K562 (cell line): ENCODE results near the gene RNU11. TPM values are rescaled to one million over a fixed set of nuclear protein-coding genes. Genes with fewer than 3 reads are reported as not detected.
A peak's percentile ranks its signal among the peaks of the same experiment; 100 is the strongest.

Experiments used
- CHCHD3 ChIP-seq: fragments of 250-450 bp; sonication (Bioruptor Pico); IDR thresholded peaks from 2 replicates; pipeline ENCODE4 v2.1.2; 2022; ENCODE audit warnings: mild to moderate bottlenecking
- FIP1L1 ChIP-seq: fragments of 200-400 bp; formaldehyde crosslinking; IDR thresholded peaks from 2 replicates; pipeline ENCODE4 v1.6.1; 2018; ENCODE audit warnings: mild to moderate bottlenecking, low read depth, low read length; ENCODE audit not compliant: poor library complexity, severe bottlenecking
- NCOA1 ChIP-seq: fragments of 450-650 bp; IDR thresholded peaks from 2 replicates; pipeline ENCODE4 v1.6.1; 2016; ENCODE audit warnings: low read depth
- POLR3G ChIP-seq: IDR thresholded peaks from 2 replicates; pipeline ENCODE4 v1.6.1; 2011; ENCODE audit not compliant: insufficient read length, insufficient replicate concordance; ENCODE audit errors: extremely low read depth
- RAD51 ChIP-seq: fragments of 450-650 bp; IDR thresholded peaks from 2 replicates; pipeline ENCODE4 v1.7.1; 2016; ENCODE audit warnings: low read depth, mild to moderate bottlenecking, borderline replicate concordance
- RFX5 ChIP-seq: IDR thresholded peaks from 2 replicates; pipeline ENCODE4 v1.6.1; 2011; ENCODE audit warnings: low read depth, mild to moderate bottlenecking, improper control_type of control experiment, low read length
- SMARCA5 ChIP-seq: fragments of 450-650 bp; IDR thresholded peaks from 2 replicates; pipeline ENCODE4 v1.6.1; 2016
- ZNF133 ChIP-seq: fragments of 250-450 bp; sonication (Bioruptor Pico); IDR thresholded peaks from 2 replicates; pipeline ENCODE4 v1.4.0; 2020; ENCODE audit warnings: mild to moderate bottlenecking
- ZNF24 ChIP-seq: fragments of 450-650 bp; IDR thresholded peaks from 2 replicates; pipeline ENCODE4 v1.6.1; 2016
- ZNF589 ChIP-seq: fragments of 200-800 bp; sonication (Bioruptor generic); IDR thresholded peaks from 2 replicates; pipeline ENCODE4 v1.6.1; 2016; ENCODE audit warnings: low read depth, missing genetic modification characterization, missing compliant biosample characterization
- polyA plus RNA-seq, 8 experiments: library from polyadenylated mRNA; depleted of rRNA in 4 of 8; stranded (reverse) in 5 of 8; unstranded in 3 of 8; fragments of >200 nt; fragmentation: Nextera tagmentation in 2 of 8; fragmentation: Illumina TruSeq in 1 of 8; extraction: Ambion mirVana in 2 of 8; extraction: Trizol in 1 of 8; gene quantifications; 2 replicates each; pipeline versions ENCODE4 v1.2.1 to v1.2.3, GENCODE V29; 2011 to 2014; ENCODE audit warnings: inconsistent platforms in 1 of 8, missing spikeins in 1 of 8
- total RNA-seq, 7 experiments: library from RNA; depleted of rRNA in 6 of 7; stranded (reverse); fragments of >200 nt in 6 of 7; fragmentation: Illumina TruSeq in 2 of 7; extraction: Trizol in 2 of 7; gene quantifications; 2 replicates each; pipeline versions ENCODE4 v1.2.1 to v1.2.3, GENCODE V29; 2011 to 2021; ENCODE audit warnings: low replicate concordance in 1 of 7
- TF ChIP-seq, protein P1 (sequence below): fragments of 250-450 bp; sonication (Bioruptor Pico); IDR thresholded peaks from 2 replicates; pipeline ENCODE4 v1.6.1; 2021; ENCODE audit warnings: mild to moderate bottlenecking
- TF ChIP-seq, protein P2 (sequence below): fragments of 450-650 bp; IDR thresholded peaks from 2 replicates; pipeline ENCODE4 v1.6.1; 2016; ENCODE audit warnings: borderline replicate concordance
- TF ChIP-seq, protein P3 (sequence below): sonication (generic); formaldehyde crosslinking; IDR thresholded peaks from 2 replicates; pipeline ENCODE4 v1.8.0; 2022; ENCODE audit warnings: mild to moderate bottlenecking, low read depth, missing genetic modification reagents
- TF ChIP-seq, protein P4 (sequence below): fragments of 450-650 bp; formaldehyde crosslinking; IDR thresholded peaks from 2 replicates; pipeline ENCODE4 v1.4.0; 2020; ENCODE audit warnings: mild to moderate bottlenecking
- TF ChIP-seq, protein P5 (sequence below): fragments of 250-450 bp; sonication (Bioruptor Pico); IDR thresholded peaks from 2 replicates; pipeline ENCODE4 v1.4.0; 2020

RNU11 gene
- total and polyA plus RNA-seq, 9 of the 15 experiments (the other 6 are each of a cell fraction or from before 2014, with no cell fraction given) = not detected

DNA sequence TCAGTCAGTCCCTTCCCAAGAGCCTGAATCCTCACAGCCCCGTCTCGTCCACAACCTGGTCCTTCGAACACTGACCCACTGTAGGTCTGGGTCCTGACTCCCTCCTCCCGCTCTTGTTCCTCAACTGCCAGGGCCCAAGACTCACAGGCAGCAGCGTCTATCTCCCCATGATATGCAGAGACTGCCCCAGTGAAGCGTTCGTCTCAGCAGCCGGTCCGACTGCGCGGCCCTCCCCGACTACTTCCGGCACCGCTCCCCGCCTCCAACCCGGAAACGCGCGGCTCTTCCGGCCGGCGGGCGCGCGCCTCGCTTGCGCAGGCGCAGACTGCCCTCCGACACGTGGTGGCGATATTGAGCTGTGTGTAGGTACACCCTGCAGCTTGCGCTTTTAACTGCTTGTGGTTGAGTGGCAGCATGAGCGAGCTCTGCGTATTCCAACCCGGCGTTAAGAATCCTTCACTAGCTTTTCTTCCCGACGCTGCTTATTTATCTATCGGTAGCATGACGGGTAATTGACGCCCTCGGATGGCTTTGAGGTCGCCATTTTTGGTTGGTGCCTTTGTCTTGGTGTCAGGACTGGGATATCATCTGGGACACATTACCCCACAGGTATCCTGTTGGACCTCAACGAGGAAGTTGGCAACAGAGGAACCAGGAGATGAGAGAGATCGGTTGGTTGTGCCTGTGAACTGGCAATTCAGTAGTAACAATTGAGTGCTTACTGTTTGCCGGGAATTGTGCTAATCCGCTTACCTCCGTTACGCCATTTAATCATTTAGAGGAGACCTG lies 5.4 kb upstream of the RNU11 start, which contains the start of gene TAF12 (continued):
- TF ChIP-seq, protein P1, sequence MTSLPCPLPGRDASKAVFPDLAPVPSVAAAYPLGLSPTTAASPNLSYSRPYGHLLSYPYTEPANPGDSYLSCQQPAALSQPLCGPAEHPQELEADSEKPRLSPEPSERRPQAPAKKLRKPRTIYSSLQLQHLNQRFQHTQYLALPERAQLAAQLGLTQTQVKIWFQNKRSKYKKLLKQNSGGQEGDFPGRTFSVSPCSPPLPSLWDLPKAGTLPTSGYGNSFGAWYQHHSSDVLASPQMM = no peak
- TF ChIP-seq, protein P2, sequence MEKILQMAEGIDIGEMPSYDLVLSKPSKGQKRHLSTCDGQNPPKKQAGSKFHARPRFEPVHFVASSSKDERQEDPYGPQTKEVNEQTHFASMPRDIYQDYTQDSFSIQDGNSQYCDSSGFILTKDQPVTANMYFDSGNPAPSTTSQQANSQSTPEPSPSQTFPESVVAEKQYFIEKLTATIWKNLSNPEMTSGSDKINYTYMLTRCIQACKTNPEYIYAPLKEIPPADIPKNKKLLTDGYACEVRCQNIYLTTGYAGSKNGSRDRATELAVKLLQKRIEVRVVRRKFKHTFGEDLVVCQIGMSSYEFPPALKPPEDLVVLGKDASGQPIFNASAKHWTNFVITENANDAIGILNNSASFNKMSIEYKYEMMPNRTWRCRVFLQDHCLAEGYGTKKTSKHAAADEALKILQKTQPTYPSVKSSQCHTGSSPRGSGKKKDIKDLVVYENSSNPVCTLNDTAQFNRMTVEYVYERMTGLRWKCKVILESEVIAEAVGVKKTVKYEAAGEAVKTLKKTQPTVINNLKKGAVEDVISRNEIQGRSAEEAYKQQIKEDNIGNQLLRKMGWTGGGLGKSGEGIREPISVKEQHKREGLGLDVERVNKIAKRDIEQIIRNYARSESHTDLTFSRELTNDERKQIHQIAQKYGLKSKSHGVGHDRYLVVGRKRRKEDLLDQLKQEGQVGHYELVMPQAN = peak; percentile 58; the same call in 1 of the 2 replicates
- TF ChIP-seq ZNF24 (peak; percentile 37; the same call in 1 of the 2 replicates), NCOA1 (peak; percentile 91), RAD51 (peak; percentile 69), ZNF589 (CRISPR knock-in tag) (peak; percentile 83; the same call in 1 of the 2 replicates), FIP1L1 (no peak), RFX5 (no peak), POLR3G (no peak), ZNF133 (CRISPR knock-in tag) (no peak), SMARCA5 (no peak), CHCHD3 (CRISPR knock-in tag) (peak; percentile 91)
- TF ChIP-seq, protein P3, sequence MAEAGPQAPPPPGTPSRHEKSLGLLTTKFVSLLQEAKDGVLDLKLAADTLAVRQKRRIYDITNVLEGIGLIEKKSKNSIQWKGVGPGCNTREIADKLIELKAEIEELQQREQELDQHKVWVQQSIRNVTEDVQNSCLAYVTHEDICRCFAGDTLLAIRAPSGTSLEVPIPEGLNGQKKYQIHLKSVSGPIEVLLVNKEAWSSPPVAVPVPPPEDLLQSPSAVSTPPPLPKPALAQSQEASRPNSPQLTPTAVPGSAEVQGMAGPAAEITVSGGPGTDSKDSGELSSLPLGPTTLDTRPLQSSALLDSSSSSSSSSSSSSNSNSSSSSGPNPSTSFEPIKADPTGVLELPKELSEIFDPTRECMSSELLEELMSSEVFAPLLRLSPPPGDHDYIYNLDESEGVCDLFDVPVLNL (CRISPR knock-in tag) = 0 out of 2 replicates have a peak, but pooled peaks have one; percentile 41
- TF ChIP-seq, protein P4, sequence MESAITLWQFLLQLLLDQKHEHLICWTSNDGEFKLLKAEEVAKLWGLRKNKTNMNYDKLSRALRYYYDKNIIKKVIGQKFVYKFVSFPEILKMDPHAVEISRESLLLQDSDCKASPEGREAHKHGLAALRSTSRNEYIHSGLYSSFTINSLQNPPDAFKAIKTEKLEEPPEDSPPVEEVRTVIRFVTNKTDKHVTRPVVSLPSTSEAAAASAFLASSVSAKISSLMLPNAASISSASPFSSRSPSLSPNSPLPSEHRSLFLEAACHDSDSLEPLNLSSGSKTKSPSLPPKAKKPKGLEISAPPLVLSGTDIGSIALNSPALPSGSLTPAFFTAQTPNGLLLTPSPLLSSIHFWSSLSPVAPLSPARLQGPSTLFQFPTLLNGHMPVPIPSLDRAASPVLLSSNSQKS (CRISPR knock-in tag) = no peak
- TF ChIP-seq, protein P5, sequence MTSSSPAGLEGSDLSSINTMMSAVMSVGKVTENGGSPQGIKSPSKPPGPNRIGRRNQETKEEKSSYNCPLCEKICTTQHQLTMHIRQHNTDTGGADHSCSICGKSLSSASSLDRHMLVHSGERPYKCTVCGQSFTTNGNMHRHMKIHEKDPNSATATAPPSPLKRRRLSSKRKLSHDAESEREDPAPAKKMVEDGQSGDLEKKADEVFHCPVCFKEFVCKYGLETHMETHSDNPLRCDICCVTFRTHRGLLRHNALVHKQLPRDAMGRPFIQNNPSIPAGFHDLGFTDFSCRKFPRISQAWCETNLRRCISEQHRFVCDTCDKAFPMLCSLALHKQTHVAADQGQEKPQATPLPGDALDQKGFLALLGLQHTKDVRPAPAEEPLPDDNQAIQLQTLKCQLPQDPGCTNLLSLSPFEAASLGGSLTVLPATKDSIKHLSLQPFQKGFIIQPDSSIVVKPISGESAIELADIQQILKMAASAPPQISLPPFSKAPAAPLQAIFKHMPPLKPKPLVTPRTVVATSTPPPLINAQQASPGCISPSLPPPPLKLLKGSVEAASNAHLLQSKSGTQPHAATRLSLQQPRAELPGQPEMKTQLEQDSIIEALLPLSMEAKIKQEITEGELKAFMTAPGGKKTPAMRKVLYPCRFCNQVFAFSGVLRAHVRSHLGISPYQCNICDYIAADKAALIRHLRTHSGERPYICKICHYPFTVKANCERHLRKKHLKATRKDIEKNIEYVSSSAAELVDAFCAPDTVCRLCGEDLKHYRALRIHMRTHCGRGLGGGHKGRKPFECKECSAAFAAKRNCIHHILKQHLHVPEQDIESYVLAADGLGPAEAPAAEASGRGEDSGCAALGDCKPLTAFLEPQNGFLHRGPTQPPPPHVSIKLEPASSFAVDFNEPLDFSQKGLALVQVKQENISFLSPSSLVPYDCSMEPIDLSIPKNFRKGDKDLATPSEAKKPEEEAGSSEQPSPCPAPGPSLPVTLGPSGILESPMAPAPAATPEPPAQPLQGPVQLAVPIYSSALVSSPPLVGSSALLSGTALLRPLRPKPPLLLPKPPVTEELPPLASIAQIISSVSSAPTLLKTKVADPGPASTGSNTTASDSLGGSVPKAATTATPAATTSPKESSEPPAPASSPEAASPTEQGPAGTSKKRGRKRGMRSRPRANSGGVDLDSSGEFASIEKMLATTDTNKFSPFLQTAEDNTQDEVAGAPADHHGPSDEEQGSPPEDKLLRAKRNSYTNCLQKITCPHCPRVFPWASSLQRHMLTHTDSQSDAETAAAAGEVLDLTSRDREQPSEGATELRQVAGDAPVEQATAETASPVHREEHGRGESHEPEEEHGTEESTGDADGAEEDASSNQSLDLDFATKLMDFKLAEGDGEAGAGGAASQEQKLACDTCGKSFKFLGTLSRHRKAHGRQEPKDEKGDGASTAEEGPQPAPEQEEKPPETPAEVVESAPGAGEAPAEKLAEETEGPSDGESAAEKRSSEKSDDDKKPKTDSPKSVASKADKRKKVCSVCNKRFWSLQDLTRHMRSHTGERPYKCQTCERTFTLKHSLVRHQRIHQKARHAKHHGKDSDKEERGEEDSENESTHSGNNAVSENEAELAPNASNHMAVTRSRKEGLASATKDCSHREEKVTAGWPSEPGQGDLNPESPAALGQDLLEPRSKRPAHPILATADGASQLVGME = 0 out of 2 replicates have a peak, but pooled peaks have one; percentile 6
